GM12878 (cell line): ENCODE measurements around the gene SCGB1A1. TPM values are rescaled to one million over a fixed set of nuclear protein-coding genes. Genes with fewer than 3 reads are reported as not detected.

Source experiments
- ATAC-seq: fragments of 200-7000 bp; cut with Tn5 transposase; 3 replicates; pipeline ENCODE4 v1.9.1; 2020; ENCODE audit warnings: mild to moderate bottlenecking, moderate library complexity
- BruUV-seq: library from RNA; stranded (reverse); fragments of 400-500 nt; replicated peaks from 2 replicates; lab custom pipeline; 2021; lab: Mats Ljungman, UMichigan
- CTCF ChIA-PET: fragments of 300-600 bp; sonication (Branson Sonifier 250); formaldehyde crosslinking; extraction: SDS; loops from one replicate; lab custom pipeline; 2021; ENCODE audit warnings: inconsistent platforms; lab: Yijun Ruan, JAX
- POLR2A ChIA-PET: fragments of 350-600 bp; formaldehyde crosslinking; extraction: SDS; loops from one replicate; lab custom pipeline; 2021; ENCODE audit warnings: inconsistent platforms; lab: Charles Lee
- RAD21 ChIA-PET: fragments of 300-600 bp; sonication (Branson Sonifier 250); formaldehyde crosslinking; loops from one replicate; lab custom pipeline; 2023; ENCODE audit warnings: antibody characterized with exemption; ENCODE audit not compliant: unreplicated experiment; lab: Charles Lee
- SMC1A ChIA-PET: fragments of 300-600 bp; sonication (Branson Sonifier 250); formaldehyde crosslinking; loops from one replicate; lab custom pipeline; 2023; ENCODE audit not compliant: unreplicated experiment, uncharacterized antibody; lab: Charles Lee
- DNase-seq: peaks from one replicate; pipeline ENCODE4 v3.0.0-alpha.2; 2011; ENCODE audit warnings: low read depth, low spot score
- FAIRE-seq: peaks from 3 replicates; lab custom pipeline; 2011; peaks lifted over from hg19 to GRCh38; lab: Jason Lieb, UNC
- H2AFZ ChIP-seq: 2 replicates; pipeline ENCODE4 v1.6.0; 2011; ENCODE audit warnings: low read depth, low read length, control low read depth; ENCODE audit not compliant: control insufficient read depth
- H3K27ac ChIP-seq: 2 replicates; pipeline ENCODE4 v1.5.1; 2011; ENCODE audit warnings: control low read depth; ENCODE audit not compliant: control insufficient read depth, insufficient read depth
- H3K27me3 ChIP-seq, 2 experiments: replicated peaks in 1 of 2; 2 replicates each; pipeline versions ENCODE4 v1.6.0 to v1.6.1; 2011; ENCODE audit warnings: low read length in 1 of 2; ENCODE audit not compliant: control insufficient read depth in 2 of 2, insufficient read depth in 2 of 2
- H3K36me3 ChIP-seq, 2 experiments: 2 replicates each; pipeline ENCODE4 v1.5.1; 2011; ENCODE audit warnings: low read length in 1 of 2; ENCODE audit not compliant: control insufficient read depth in 2 of 2, insufficient read depth in 2 of 2
- H3K4me1 ChIP-seq: 2 replicates; pipeline ENCODE4 v1.6.1; 2011; ENCODE audit warnings: mild to moderate bottlenecking, low read length, moderate library complexity, mixed read lengths; ENCODE audit not compliant: control insufficient read depth, insufficient read depth
- H3K4me2 ChIP-seq: 2 replicates; pipeline ENCODE4 v1.6.0; 2011; ENCODE audit warnings: control low read depth; ENCODE audit not compliant: control insufficient read depth, insufficient read depth
- H3K4me3 ChIP-seq: fragments of 200-600 bp; sonication (generic); 2 replicates; pipeline ENCODE4 v1.5.1; 2016
- H3K79me2 ChIP-seq: 2 replicates; pipeline ENCODE4 v1.6.0; 2011; ENCODE audit warnings: low read length; ENCODE audit not compliant: control insufficient read depth, insufficient read depth
- H3K9ac ChIP-seq: 2 replicates; pipeline ENCODE4 v1.8.0; 2011; ENCODE audit warnings: low read length, control low read depth, mixed read lengths; ENCODE audit not compliant: control insufficient read depth, insufficient read depth
- H3K9me3 ChIP-seq: replicated peaks from 3 replicates; pipeline ENCODE4 v1.5.1; 2011; ENCODE audit warnings: mild to moderate bottlenecking, low read length; ENCODE audit not compliant: control insufficient read depth, insufficient read depth
- H4K20me1 ChIP-seq: 2 replicates; pipeline ENCODE4 v1.6.0; 2011; ENCODE audit not compliant: control insufficient read depth, insufficient read depth
- DPF2 ChIP-seq: fragments of 450-650 bp; IDR thresholded peaks from 2 replicates; pipeline ENCODE4 v1.6.1; 2017; ENCODE audit warnings: mild to moderate bottlenecking
- FOXM1 ChIP-seq: IDR thresholded peaks from 2 replicates; pipeline ENCODE4 v1.6.1; 2012; ENCODE audit warnings: low read depth, mild to moderate bottlenecking, inconsistent platforms, low read length, moderate library complexity
- HDAC2 ChIP-seq: fragments of 200-600 bp; sonication (generic); IDR thresholded peaks from 2 replicates; pipeline ENCODE4 v1.6.1; 2017
- KLF5 ChIP-seq: fragments of 450-650 bp; IDR thresholded peaks from 2 replicates; pipeline ENCODE4 v1.6.1; 2014; ENCODE audit warnings: mild to moderate bottlenecking; ENCODE audit not compliant: partially characterized antibody
- MLLT1 ChIP-seq: fragments of 450-650 bp; IDR thresholded peaks from 2 replicates; pipeline ENCODE4 v1.6.1; 2016; ENCODE audit warnings: mild to moderate bottlenecking
- RFX5 ChIP-seq: IDR thresholded peaks from 2 replicates; pipeline ENCODE4 v1.6.1; 2011; ENCODE audit warnings: low read depth, low read length, improper control_type of control experiment
- SMARCA5 ChIP-seq: fragments of 450-650 bp; IDR thresholded peaks from 2 replicates; pipeline ENCODE4 v1.6.1; 2017; ENCODE audit warnings: mild to moderate bottlenecking
- SMC3 ChIP-seq: IDR thresholded peaks from 2 replicates; pipeline ENCODE4 v1.6.1; 2011; ENCODE audit warnings: low read length, improper control_type of control experiment, borderline replicate concordance
- TAF1 ChIP-seq: IDR thresholded peaks from 2 replicates; pipeline ENCODE4 v1.6.1; 2011; ENCODE audit warnings: mild to moderate bottlenecking, low read depth, low read length, borderline replicate concordance
- TCF12 ChIP-seq: IDR thresholded peaks from 2 replicates; pipeline ENCODE4 v1.6.1; 2011; ENCODE audit warnings: low read depth, mild to moderate bottlenecking, low read length
- TCF7 ChIP-seq: IDR thresholded peaks from 2 replicates; pipeline ENCODE4 v1.6.1; 2014; ENCODE audit warnings: antibody characterized with exemption, borderline replicate concordance
- ZNF217 ChIP-seq: fragments of 450-650 bp; IDR thresholded peaks from 2 replicates; pipeline ENCODE4 v1.6.1; 2017; ENCODE audit warnings: antibody characterized with exemption, mild to moderate bottlenecking
- WGBS: methylation state at CpG from one replicate; pipeline ENCODE4 v1.1.6; 2016; ENCODE audit warnings: low lambda C conversion rate; ENCODE audit not compliant: insufficient replicate concordance, insufficient coverage; ENCODE audit errors: missing lambda C conversion rate; 5-methylcytosine and 5-hydroxymethylcytosine counted together
- in situ Hi-C: fragments of 300-500 bp; cut with MboI; formaldehyde crosslinking; loops from 9 replicates; pipeline ENCODE4 v1.14.3; 2018; ENCODE audit warnings: mixed read lengths
- intact Hi-C: fragments of 100-400 bp; cut with micrococcal nuclease; formaldehyde crosslinking; loops from one replicate; pipeline ENCODE4 v1.14.2; 2022; ENCODE audit not compliant: unreplicated experiment
- polyA plus RNA-seq, 11 experiments: library from polyadenylated mRNA; depleted of rRNA in 4 of 11; unstranded in 6 of 11; stranded (reverse) in 5 of 11; fragments of >200 nt; fragmentation: Nextera tagmentation in 4 of 11; fragmentation: Illumina TruSeq in 1 of 11; extraction: Ambion mirVana in 4 of 11; extraction: Trizol in 1 of 11; gene quantifications; 1 replicate in 1 of 11; 2 replicates in 10 of 11; pipeline versions ENCODE4 v1.2.1 to v1.2.3, GENCODE V29; 2011 to 2016; ENCODE audit warnings: inconsistent platforms in 2 of 11, missing spikeins in 2 of 11, low read depth in 1 of 11
- total RNA-seq, 4 experiments: library from RNA; depleted of rRNA in 3 of 4; stranded (reverse); fragments of >200 nt in 3 of 4; fragmentation: Illumina TruSeq in 1 of 4; extraction: Trizol in 1 of 4; gene quantifications; 2 replicates each; pipeline versions ENCODE4 v1.2.1 to v1.2.3, GENCODE V29; 2013 to 2021
- TF ChIP-seq, protein P1 (sequence below): fragments of 150-350 bp; IDR thresholded peaks from 2 replicates; pipeline ENCODE4 v1.6.1; 2014; ENCODE audit warnings: mild to moderate bottlenecking, low read depth, low read length
- TF ChIP-seq, protein P2 (sequence below): IDR thresholded peaks from 2 replicates; pipeline ENCODE4 v1.6.1; 2012; ENCODE audit warnings: improper control_type of control experiment, low read depth, low read length; ENCODE audit not compliant: insufficient replicate concordance

The SCGB1A1 gene
- total and polyA plus RNA-seq, 10 of the 15 experiments (the other 5 are each of a cell fraction or from before 2014, with no cell fraction given): not detected

DNA sequence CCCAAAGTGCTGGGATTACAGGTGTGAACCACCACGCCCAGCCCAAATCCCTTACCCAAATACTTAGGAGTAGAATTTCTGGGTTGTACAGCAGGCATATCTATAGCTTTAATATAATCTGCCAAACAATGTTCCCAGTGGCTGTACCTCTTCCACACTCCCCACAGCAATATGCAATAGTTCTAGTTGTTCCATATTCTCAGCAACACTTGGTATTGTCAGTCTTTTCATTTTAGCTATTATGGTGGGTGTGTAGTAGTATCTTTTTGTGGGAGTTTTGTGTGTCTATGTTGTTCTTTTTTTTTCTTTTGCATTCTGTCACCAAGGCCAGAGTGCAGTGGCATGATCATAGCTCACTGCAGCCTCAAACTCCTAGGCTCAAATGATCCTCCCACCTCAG is 18.8 kb downstream of the SCGB1A1 start:
- WGBS: 0% methylated on average over 1 of the region's 1 CpG
- no peaks in the 10 kb centered on the region for H3K4me1 ChIP-seq
- no peak for ATAC-seq
- no peaks in the 10 kb centered on the region for H4K20me1 ChIP-seq
- no peak overlapping the region for H3K4me2 ChIP-seq
- RAD21 ChIA-PET: interaction anchor here (0.7 kb wide), 1 partner anchor 10 kb away, joined by 3 read pairs; no protein-coding TSS in a partner anchor
- in situ Hi-C loops: no loop called here
- no peaks in the 10 kb centered on the region for H3K36me3 ChIP-seq
- SMC1A ChIA-PET: interaction anchor here (0.8 to 1.9 kb wide), 3 partner anchors 10 to 106 kb away, joined by 3 to 6 read pairs (median 4); no protein-coding TSS in a partner anchor
- no peak overlapping the region for H3K4me3 ChIP-seq
- no peak for DNase-seq
- H3K9ac ChIP-seq: no peak overlapping the region
- no peak overlapping the region for H2AFZ ChIP-seq
- no peaks in the 10 kb centered on the region for H3K79me2 ChIP-seq
- intact Hi-C loops: no loop called here
- CTCF ChIA-PET: interaction anchor here (0.9 to 1.7 kb wide), 3 partner anchors 9 to 106 kb away, joined by 3 to 6 read pairs (median 3); no protein-coding TSS in a partner anchor
- H3K9me3 ChIP-seq: no peaks in the 10 kb centered on the region
- H3K27me3 ChIP-seq: no peaks in the 10 kb centered on the region
- POLR2A ChIA-PET: interaction anchor here (1.0 to 1.4 kb wide), 2 partner anchors 9 to 13 kb away, joined by 3 read pairs; no protein-coding TSS in a partner anchor
- BruUV-seq: no TSS peak
- no peak for FAIRE-seq
- H3K27ac ChIP-seq: no peak overlapping the region
- TF ChIP-seq, protein P1, sequence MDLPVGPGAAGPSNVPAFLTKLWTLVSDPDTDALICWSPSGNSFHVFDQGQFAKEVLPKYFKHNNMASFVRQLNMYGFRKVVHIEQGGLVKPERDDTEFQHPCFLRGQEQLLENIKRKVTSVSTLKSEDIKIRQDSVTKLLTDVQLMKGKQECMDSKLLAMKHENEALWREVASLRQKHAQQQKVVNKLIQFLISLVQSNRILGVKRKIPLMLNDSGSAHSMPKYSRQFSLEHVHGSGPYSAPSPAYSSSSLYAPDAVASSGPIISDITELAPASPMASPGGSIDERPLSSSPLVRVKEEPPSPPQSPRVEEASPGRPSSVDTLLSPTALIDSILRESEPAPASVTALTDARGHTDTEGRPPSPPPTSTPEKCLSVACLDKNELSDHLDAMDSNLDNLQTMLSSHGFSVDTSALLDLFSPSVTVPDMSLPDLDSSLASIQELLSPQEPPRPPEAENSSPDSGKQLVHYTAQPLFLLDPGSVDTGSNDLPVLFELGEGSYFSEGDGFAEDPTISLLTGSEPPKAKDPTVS: no peak
- no peak for TF ChIP-seq SMARCA5
- no peak for TF ChIP-seq FOXM1
- no peak for TF ChIP-seq MLLT1
- TF ChIP-seq TCF7: no peak
- no peak for TF ChIP-seq DPF2
- TF ChIP-seq RFX5: no peak
- no peak for TF ChIP-seq ZNF217
- TF ChIP-seq, protein P2, sequence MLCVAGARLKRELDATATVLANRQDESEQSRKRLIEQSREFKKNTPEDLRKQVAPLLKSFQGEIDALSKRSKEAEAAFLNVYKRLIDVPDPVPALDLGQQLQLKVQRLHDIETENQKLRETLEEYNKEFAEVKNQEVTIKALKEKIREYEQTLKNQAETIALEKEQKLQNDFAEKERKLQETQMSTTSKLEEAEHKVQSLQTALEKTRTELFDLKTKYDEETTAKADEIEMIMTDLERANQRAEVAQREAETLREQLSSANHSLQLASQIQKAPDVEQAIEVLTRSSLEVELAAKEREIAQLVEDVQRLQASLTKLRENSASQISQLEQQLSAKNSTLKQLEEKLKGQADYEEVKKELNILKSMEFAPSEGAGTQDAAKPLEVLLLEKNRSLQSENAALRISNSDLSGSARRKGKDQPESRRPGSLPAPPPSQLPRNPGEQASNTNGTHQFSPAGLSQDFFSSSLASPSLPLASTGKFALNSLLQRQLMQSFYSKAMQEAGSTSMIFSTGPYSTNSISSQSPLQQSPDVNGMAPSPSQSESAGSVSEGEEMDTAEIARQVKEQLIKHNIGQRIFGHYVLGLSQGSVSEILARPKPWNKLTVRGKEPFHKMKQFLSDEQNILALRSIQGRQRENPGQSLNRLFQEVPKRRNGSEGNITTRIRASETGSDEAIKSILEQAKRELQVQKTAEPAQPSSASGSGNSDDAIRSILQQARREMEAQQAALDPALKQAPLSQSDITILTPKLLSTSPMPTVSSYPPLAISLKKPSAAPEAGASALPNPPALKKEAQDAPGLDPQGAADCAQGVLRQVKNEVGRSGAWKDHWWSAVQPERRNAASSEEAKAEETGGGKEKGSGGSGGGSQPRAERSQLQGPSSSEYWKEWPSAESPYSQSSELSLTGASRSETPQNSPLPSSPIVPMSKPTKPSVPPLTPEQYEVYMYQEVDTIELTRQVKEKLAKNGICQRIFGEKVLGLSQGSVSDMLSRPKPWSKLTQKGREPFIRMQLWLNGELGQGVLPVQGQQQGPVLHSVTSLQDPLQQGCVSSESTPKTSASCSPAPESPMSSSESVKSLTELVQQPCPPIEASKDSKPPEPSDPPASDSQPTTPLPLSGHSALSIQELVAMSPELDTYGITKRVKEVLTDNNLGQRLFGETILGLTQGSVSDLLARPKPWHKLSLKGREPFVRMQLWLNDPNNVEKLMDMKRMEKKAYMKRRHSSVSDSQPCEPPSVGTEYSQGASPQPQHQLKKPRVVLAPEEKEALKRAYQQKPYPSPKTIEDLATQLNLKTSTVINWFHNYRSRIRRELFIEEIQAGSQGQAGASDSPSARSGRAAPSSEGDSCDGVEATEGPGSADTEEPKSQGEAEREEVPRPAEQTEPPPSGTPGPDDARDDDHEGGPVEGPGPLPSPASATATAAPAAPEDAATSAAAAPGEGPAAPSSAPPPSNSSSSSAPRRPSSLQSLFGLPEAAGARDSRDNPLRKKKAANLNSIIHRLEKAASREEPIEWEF: no peak
- no peak for TF ChIP-seq TAF1
- TF ChIP-seq SMC3: no peak
- no peak for TF ChIP-seq HDAC2
- no peak for TF ChIP-seq KLF5
- no peak for TF ChIP-seq TCF12
